SHP77 treated with DMSO at 0.1 percent for 48 hours (cell line): ENCODE measurements around the gene USF2.

Experiments
- DNase-seq: peaks from one replicate; lab custom pipeline; 2025; lab: John Stamatoyannopoulos, UW

The USF2 gene

DNA sequence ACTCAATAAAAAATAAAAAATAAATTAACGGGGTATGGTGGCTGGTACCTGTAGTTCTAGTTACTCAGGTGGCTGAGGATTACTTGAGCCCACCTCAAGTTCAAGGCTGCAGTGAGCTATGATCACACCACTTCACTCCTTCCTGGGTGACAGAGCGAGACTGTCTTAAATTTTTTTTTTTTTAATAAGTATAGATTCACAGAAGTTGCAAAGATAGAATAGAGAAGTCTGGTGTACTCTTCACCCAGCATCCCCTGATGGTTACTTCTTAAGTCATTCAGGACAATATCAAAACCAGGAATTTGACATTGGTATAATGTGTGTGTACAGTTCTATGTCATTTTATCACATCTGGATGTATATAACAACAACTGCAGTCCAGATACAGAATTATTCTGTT lies 52.5 kb downstream of the USF2 start:
- DNase-seq: no peak

DNA sequence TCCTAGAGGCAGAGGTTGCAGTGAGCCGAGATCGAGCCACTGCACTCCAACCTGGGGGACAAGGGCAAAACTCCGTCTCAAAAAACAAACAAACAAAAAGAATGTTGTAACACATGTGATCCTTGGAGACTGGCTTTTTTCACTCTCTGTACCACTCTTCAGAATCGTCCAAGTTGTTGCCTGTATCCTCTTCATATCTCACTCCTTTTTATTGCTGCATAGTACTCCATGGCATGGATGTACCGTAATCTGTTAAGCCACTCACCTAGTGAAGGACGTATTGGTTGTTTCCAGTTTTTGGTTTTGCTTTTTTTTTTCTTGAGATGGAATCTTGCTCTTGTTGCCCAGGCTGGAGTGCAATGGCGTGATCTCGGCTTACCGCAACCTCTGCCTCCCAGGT lies 53.3 kb downstream of the USF2 start:
- DNase-seq: no peak

DNA sequence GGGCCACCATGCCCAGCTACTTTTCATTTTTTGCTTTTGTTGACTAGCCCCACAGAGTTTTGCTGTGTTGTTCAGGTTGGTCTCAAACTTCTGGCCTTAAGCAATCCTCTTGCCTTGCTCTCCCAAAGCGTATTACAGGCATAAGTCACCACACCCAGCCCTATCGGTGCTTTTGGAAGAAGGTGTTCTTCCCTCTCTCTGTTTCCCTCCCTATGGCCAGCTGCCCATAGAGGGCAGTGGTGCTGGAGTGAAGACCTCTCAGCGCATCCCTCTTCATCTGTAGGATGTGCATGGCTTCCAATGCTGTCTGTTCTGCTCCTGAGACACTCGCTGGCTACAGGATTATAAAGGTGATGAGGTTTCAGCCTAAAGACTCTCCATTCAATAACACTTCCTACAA lies 58.9 kb downstream of the USF2 start:
- no peak for DNase-seq

DNA sequence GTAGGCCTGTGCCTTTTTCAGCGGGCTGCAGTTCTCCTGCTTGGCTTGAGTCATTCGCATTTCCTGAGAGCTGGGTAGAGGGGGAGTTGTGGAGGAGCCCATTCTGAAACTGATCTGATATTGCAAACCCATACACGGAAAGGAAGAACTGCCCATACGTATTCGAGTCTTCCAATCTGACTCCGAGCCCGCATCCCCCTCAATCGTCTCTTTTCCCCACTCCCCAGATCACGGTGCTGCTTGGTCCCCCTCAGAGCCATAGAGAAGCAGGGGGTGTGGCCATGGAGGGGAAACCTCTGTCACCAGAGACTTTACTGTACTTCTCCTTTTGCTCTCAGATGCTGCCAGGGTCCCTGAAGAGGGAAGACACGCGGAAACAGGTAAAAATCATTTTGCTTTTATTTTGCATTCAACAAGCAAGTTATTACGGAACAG lies 60.1 kb downstream of the USF2 start, which contains the start of gene CD22:
CD22 (plus strand) TSS at position 337 of the 435 bp plus-strand sequence. CDS start 2,854 bp downstream, outside the sequence.
- DNase-seq: no peak

DNA sequence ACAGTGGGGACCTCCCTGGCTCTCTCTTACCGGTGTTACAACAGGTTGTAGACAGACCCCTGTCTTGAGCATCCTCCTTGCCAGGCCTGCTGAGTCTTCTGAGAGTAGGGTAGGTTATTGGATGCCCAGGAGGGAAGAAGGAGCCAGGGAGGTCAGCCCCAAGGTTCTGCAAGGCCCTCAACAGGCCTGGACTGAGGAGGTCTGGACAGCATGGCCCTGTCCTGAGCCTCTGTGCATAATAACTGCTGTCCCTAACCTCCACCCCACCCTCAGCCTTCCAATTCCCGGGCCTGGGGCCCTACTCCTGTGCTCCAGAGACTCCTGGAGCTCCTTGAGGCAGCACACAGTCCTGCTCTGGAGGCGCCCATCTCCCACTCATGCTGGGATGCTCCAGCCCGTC lies 60.6 kb downstream of the USF2 start:
- no peak for DNase-seq
